PC-9 (cell line): ENCODE measurements around the gene CD109.

Experiments used
- EZH2 ChIP-seq: fragments of 200-600 bp; sonication (generic); IDR thresholded peaks from 2 replicates; pipeline ENCODE4 v1.8.0; 2017; ENCODE audit warnings: antibody characterized with exemption, low read depth
- TF ChIP-seq, protein P1 (sequence below): fragments of 200-600 bp; sonication (generic); conservative IDR thresholded peaks from 2 replicates; pipeline ENCODE4 v1.6.1; 2017; ENCODE audit warnings: mixed run types, antibody characterized with exemption, mild to moderate bottlenecking, moderate library complexity

DNA sequence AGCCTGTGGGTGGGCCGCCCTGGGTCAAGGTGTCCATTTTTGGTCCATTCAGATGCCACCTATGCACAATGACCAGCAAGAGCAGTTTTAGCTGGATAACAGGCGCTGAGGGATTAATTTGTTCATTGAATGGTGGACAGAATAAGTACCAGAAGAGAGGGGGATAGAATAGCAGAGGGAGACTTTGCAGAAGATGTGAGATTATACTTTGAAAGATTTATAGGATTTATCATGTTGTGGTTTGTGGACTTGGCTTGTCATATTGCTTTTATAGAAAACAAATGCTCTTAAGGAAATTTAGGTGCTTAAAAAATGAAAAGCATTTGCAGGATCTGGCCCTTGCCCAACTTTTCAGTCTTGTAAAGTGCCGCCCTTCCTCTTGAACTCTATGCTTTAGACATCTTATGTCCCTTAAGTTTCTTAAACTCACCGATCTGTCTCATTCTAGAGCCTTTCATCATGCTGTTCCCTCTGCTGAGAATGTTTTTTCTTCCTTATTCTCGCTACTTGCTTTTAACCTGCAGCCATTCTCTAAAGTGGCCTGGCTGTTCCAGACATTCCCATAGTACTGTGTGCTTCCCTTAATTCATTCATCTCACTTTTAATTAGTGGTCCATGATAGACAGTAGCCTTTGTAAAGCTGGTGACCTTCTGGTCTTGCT lies 42.5 kb downstream of the CD109 start:
- TF ChIP-seq, protein P1, sequence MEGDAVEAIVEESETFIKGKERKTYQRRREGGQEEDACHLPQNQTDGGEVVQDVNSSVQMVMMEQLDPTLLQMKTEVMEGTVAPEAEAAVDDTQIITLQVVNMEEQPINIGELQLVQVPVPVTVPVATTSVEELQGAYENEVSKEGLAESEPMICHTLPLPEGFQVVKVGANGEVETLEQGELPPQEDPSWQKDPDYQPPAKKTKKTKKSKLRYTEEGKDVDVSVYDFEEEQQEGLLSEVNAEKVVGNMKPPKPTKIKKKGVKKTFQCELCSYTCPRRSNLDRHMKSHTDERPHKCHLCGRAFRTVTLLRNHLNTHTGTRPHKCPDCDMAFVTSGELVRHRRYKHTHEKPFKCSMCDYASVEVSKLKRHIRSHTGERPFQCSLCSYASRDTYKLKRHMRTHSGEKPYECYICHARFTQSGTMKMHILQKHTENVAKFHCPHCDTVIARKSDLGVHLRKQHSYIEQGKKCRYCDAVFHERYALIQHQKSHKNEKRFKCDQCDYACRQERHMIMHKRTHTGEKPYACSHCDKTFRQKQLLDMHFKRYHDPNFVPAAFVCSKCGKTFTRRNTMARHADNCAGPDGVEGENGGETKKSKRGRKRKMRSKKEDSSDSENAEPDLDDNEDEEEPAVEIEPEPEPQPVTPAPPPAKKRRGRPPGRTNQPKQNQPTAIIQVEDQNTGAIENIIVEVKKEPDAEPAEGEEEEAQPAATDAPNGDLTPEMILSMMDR: no peak
- TF ChIP-seq EZH2: no peak
